NCI-H226 (cell line): ENCODE results near the gene SPIN2A.
"Not testable (repeated sequence)": the region's sequence is repeated elsewhere in the genome, so short reads cannot be mapped to it uniquely, and the experiment has no call there.

Source experiments
- DNase-seq: peaks from one replicate; pipeline ENCODE4 v3.0.0-alpha.2; 2015

SPIN2A gene

GRCh38 chrX:57137073-57137472 lies at the start of gene SPIN2A:
Gene SPIN2A (minus strand): TSS chrX:57137397. CDS start chrX:57136597, 800 bp downstream.
- DNase-seq = not testable (repeated sequence)

- DNase-seq = no peak
Measured at GRCh38 chrX:57178605-57179004, 41.4 kb upstream of the SPIN2A start.

GRCh38 chrX:57177070-57177469 lies 39.9 kb upstream of the SPIN2A start:
- DNase-seq = no peak

GRCh38 chrX:57172544-57172943 lies 35.3 kb upstream of the SPIN2A start:
- no peak for DNase-seq

- peak; percentile 23 for DNase-seq
Measured at GRCh38 chrX:57156397-57157049, 19.3 kb upstream of the SPIN2A start.

GRCh38 chrX:57155171-57155570 lies 18.0 kb upstream of the SPIN2A start:
- DNase-seq = peak; percentile 44

- not testable (repeated sequence) for DNase-seq
Measured at GRCh38 chrX:57152222-57152621, 15.0 kb upstream of the SPIN2A start.

GRCh38 chrX:57138674-57139073 lies 1.5 kb upstream of the SPIN2A start:
- no peak for DNase-seq

- no peak for DNase-seq
Measured at GRCh38 chrX:57137501-57137900, 304 bp upstream of the SPIN2A start.

GRCh38 chrX:57136589-57136988 lies 608 bp downstream of the SPIN2A start:
- DNase-seq = not testable (repeated sequence)

- no peak for DNase-seq
Measured at GRCh38 chrX:57135287-57135686, 1.9 kb downstream of the SPIN2A start.

GRCh38 chrX:57134702-57135101 lies 2.5 kb downstream of the SPIN2A start:
- DNase-seq = no peak

GRCh38 chrX:57133706-57134105 lies 3.5 kb downstream of the SPIN2A start:
- DNase-seq = no peak

- DNase-seq = not testable (repeated sequence)
Measured at GRCh38 chrX:57133284-57133683, 3.9 kb downstream of the SPIN2A start.

GRCh38 chrX:57132046-57132445 lies 5.2 kb downstream of the SPIN2A start:
- DNase-seq = no peak

- no peak for DNase-seq
Measured at GRCh38 chrX:57121816-57122215, 15.4 kb downstream of the SPIN2A start.

- DNase-seq = peak; percentile 50
Measured at GRCh38 chrX:57121162-57121755, 15.9 kb downstream of the SPIN2A start, which contains the start of gene SPIN2B. Gene SPIN2B (minus strand): TSS chrX:57121548.

GRCh38 chrX:57120619-57121161 lies 16.5 kb downstream of the SPIN2A start:
- DNase-seq = not testable (repeated sequence)

- DNase-seq = no peak
Measured at GRCh38 chrX:57119416-57119815, 17.8 kb downstream of the SPIN2A start.

- DNase-seq = not testable (repeated sequence)
Measured at GRCh38 chrX:57117566-57117965, 19.6 kb downstream of the SPIN2A start.

- no peak for DNase-seq
Measured at GRCh38 chrX:57104921-57105398, 32.2 kb downstream of the SPIN2A start.

GRCh38 chrX:57104406-57104805 lies 32.8 kb downstream of the SPIN2A start:
- no peak for DNase-seq

GRCh38 chrX:57103489-57103888 lies 33.7 kb downstream of the SPIN2A start:
- no peak for DNase-seq

- DNase-seq = peak; percentile 10
Measured at GRCh38 chrX:57102918-57103317, 34.3 kb downstream of the SPIN2A start.
